Left ventricle myocardium inferior (tissue), 1 donor: ENCODE results near the gene FOXI2. TPM values are rescaled to one million over a fixed set of nuclear protein-coding genes. Genes with fewer than 3 reads are reported as not detected.

ENCODE experiments used
- DNase-seq: peaks from one replicate; pipeline ENCODE4 v3.0.0-alpha.2; 2020
- H3K27ac ChIP-seq: fragments of 200-600 bp; replicated peaks from 2 replicates; pipeline ENCODE4 v1.8.0; 2021
- H3K27me3 ChIP-seq: fragments of 200-600 bp; 2 replicates; pipeline ENCODE4 v1.8.0; 2021; ENCODE audit warnings: low read depth
- H3K36me3 ChIP-seq: fragments of 200-600 bp; 2 replicates; pipeline ENCODE4 v1.8.0; 2021
- H3K4me1 ChIP-seq: fragments of 200-600 bp; 2 replicates; pipeline ENCODE4 v1.8.0; 2021
- H3K4me3 ChIP-seq: fragments of 200-600 bp; 2 replicates; pipeline ENCODE4 v1.8.0; 2021; ENCODE audit warnings: mild to moderate bottlenecking, moderate library complexity
- H3K9me3 ChIP-seq: fragments of 200-600 bp; replicated peaks from 2 replicates; pipeline ENCODE4 v1.8.0; 2021
- intact Hi-C: fragments of 100-400 bp; cut with micrococcal nuclease; formaldehyde crosslinking; loops from one replicate; pipeline ENCODE4 v1.11.0; 2022
- long read RNA-seq: library from polyadenylated mRNA; unstranded; transcript quantifications from one replicate; pipeline ENCODE4 v2.0.0, GENCODE V29; 2021
- total RNA-seq: library from RNA; stranded (reverse); fragmentation: NEBNext Ultra II Directional; extraction: Animal tissue kit (Norgen Biotek cat#: 25700); gene quantifications from one replicate; pipeline ENCODE4 v1.2.1, GENCODE V29; 2021
- TF ChIP-seq, protein P1 (sequence below): fragments of 200-600 bp; IDR thresholded peaks from 2 replicates; pipeline ENCODE4 v1.8.0; 2021; ENCODE audit warnings: antibody characterized with exemption, mild to moderate bottlenecking, borderline replicate concordance
- donor health status: DM: no; HTN: yes; CAD: no; lungs with severe emphysema.

The FOXI2 gene
- total RNA-seq = 0.08 TPM
- long read RNA-seq = 0 reads

GRCh38 chr10:127736915-127737562, at the start of gene FOXI2:
Gene FOXI2 (plus strand): TSS chr10:127737185. CDS start chr10:127737274, 89 bp downstream.
- peak within 1 kb of the TSS; percentile 54 for H3K4me3 ChIP-seq
- DNase-seq = no peak
- no peaks in the 10 kb centered on the region for H3K9me3 ChIP-seq
- H3K27me3 ChIP-seq = peaks cover 94% of the 10 kb centered on the region
- intact Hi-C loops = no loop called here
- peak within 1 kb of the TSS; percentile 42 for H3K27ac ChIP-seq
- peaks cover 32% of the 10 kb centered on the region for H3K4me1 ChIP-seq
- no peaks in the 10 kb centered on the region for H3K36me3 ChIP-seq
- TF ChIP-seq, protein P1, sequence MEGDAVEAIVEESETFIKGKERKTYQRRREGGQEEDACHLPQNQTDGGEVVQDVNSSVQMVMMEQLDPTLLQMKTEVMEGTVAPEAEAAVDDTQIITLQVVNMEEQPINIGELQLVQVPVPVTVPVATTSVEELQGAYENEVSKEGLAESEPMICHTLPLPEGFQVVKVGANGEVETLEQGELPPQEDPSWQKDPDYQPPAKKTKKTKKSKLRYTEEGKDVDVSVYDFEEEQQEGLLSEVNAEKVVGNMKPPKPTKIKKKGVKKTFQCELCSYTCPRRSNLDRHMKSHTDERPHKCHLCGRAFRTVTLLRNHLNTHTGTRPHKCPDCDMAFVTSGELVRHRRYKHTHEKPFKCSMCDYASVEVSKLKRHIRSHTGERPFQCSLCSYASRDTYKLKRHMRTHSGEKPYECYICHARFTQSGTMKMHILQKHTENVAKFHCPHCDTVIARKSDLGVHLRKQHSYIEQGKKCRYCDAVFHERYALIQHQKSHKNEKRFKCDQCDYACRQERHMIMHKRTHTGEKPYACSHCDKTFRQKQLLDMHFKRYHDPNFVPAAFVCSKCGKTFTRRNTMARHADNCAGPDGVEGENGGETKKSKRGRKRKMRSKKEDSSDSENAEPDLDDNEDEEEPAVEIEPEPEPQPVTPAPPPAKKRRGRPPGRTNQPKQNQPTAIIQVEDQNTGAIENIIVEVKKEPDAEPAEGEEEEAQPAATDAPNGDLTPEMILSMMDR = no peak

GRCh38 chr10:127687548-127687947, 49.4 kb upstream of the FOXI2 start:
- intact Hi-C loops = no loop called here
- H3K4me1 ChIP-seq = no peaks in the 10 kb centered on the region
- no peak overlapping the region for H3K4me3 ChIP-seq

DNA sequence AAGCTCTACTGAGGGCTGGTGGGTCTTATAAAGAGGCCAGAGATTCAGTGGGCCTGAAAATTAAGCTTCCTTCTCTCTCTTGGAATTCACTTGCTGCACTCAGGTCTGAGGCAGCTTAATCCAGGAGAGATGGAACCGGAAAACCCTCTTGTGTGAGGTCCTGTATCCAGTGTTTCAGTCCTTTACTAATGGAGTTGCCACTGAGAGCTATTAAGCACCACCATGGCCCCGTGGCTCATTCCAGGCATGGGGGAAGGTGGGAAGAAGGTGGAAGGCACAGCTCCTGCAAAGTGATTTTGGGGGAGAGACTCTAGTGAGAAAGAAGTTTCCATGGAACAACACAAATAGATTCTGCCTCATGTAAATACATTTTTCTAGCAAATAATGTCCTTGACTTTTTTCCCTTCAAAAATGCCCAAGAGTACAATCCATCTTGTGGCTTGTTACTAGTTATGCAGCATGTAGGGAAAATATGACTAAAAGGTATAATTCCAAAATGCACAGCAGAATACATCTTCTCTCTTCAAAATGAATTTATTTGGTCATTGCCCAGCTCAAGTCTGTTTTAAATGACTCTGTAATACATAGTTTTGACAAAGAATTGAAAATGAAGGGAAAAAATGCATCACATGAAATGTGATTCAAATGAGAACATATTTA, 46.7 kb upstream of the FOXI2 start:
- TF ChIP-seq, protein P1 = no peak
- intact Hi-C loops = no loop called here
- H3K36me3 ChIP-seq = no peaks in the 10 kb centered on the region
- H3K27me3 ChIP-seq = peaks cover 24% of the 10 kb centered on the region
- DNase-seq = no peak
- no peak overlapping the region for H3K27ac ChIP-seq
- H3K9me3 ChIP-seq = no peaks in the 10 kb centered on the region
- H3K4me1 ChIP-seq = no peaks in the 10 kb centered on the region
- no peak overlapping the region for H3K4me3 ChIP-seq

More at GRCh38 chr10:127687548-127687947, 49.4 kb upstream of the FOXI2 start:
- Histone ChIP-seq H3K9me3 (no peaks in the 10 kb centered on the region), H3K27ac (no peak overlapping the region), H3K36me3 (no peaks in the 10 kb centered on the region), H3K27me3 (peaks cover 24% of the 10 kb centered on the region)
- TF ChIP-seq, protein P1 = no peak
- no peak for DNase-seq

DNA sequence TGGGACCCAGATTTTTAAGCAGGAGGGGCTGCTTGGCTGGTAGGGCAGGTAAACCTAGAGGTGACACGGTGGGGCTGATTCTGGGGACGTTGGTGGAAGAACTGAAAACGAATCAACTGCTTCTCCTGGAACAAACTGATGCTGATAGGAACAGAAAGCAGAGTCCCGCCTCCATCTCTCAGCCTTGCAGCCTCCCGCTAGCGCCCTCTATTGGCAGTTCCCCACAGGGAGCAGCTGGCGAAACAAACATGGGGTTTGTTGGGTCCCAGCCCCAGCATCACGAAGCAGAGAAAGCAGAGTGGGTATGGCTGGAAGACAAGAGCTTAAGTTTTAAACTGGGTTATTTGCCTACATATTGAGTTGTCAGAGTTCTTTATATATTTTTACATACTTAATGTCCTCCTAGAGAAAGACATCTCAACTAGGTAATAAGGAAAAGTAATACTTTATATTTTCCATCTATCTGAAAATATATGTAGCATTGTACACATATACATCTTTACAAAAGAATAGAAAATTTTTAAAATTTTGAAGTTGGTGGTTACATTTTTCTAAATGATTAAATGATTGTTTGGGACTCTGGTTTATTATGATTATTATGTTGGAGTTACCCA, 42.3 kb upstream of the FOXI2 start:
- Histone ChIP-seq H3K4me3 (no peak overlapping the region), H3K36me3 (no peaks in the 10 kb centered on the region), H3K27ac (no peak overlapping the region), H3K4me1 (no peaks in the 10 kb centered on the region), H3K27me3 (peaks cover 36% of the 10 kb centered on the region), H3K9me3 (no peaks in the 10 kb centered on the region)
- intact Hi-C loops = no loop called here
- DNase-seq = no peak
- TF ChIP-seq, protein P1 = peak; percentile 33

- H3K36me3 ChIP-seq = no peaks in the 10 kb centered on the region
- TF ChIP-seq, protein P1 = no peak
- no peaks in the 10 kb centered on the region for H3K9me3 ChIP-seq
- DNase-seq = no peak
- intact Hi-C loops = no loop called here
- H3K27ac ChIP-seq = no peak overlapping the region
- H3K4me1 ChIP-seq = no peaks in the 10 kb centered on the region
- no peak overlapping the region for H3K4me3 ChIP-seq
- H3K27me3 ChIP-seq = peaks cover 36% of the 10 kb centered on the region
These were observed 41.6 kb upstream of the FOXI2 start for GRCh38 chr10:127695431-127695830.
